Trophoblast cell (in vitro differentiated cells and primary cell): ENCODE data around the gene MTA3.
"Not testable (repeated sequence)": the region's sequence is repeated elsewhere in the genome, so short reads cannot be mapped to it uniquely, and the experiment has no call there.

Source experiments
- DNase-seq, 2 donors: peaks; one replicate each; pipeline ENCODE4 v3.0.0-alpha.2; 2016
- H2AFZ ChIP-seq: 2 replicates; pipeline ENCODE4 v1.6.1; 2013; ENCODE audit warnings: low read length, moderate library complexity, mild to moderate bottlenecking; ENCODE audit not compliant: insufficient read depth, poor library complexity
- H2AK5ac ChIP-seq: 2 replicates; pipeline ENCODE4 v1.6.1; 2013; ENCODE audit warnings: mild to moderate bottlenecking, low read length
- H2BK120ac ChIP-seq: 2 replicates; pipeline ENCODE4 v1.6.1; 2013; ENCODE audit warnings: low read length, mild to moderate bottlenecking, moderate library complexity; ENCODE audit not compliant: insufficient read depth, poor library complexity
- H2BK12ac ChIP-seq: 2 replicates; pipeline ENCODE4 v1.6.1; 2013; ENCODE audit warnings: mild to moderate bottlenecking, low read length, moderate library complexity
- H2BK5ac ChIP-seq: 2 replicates; pipeline ENCODE4 v1.6.1; 2013; ENCODE audit warnings: low read length, low read depth, moderate library complexity, mild to moderate bottlenecking; ENCODE audit not compliant: poor library complexity
- H3K14ac ChIP-seq: 2 replicates; pipeline ENCODE4 v1.6.1; 2013; ENCODE audit warnings: mild to moderate bottlenecking, low read length
- H3K18ac ChIP-seq: 2 replicates; pipeline ENCODE4 v1.6.1; 2013; ENCODE audit warnings: mild to moderate bottlenecking, low read length
- H3K23ac ChIP-seq: 2 replicates; pipeline ENCODE4 v1.6.1; 2013; ENCODE audit warnings: low read length
- H3K27ac ChIP-seq: 2 replicates; pipeline ENCODE4 v1.5.1; 2013; ENCODE audit warnings: low read depth, mild to moderate bottlenecking, inconsistent platforms, low read length, moderate library complexity
- H3K27me3 ChIP-seq: 2 replicates; pipeline ENCODE4 v1.6.1; 2013; ENCODE audit warnings: inconsistent platforms, mild to moderate bottlenecking, low read length, moderate library complexity; ENCODE audit not compliant: insufficient read depth
- H3K36me3 ChIP-seq, 2 experiments: 1 replicate in 1 of 2; 2 replicates in 1 of 2; pipeline ENCODE4 v1.6.1; 2013; ENCODE audit warnings: low read length in 2 of 2, mild to moderate bottlenecking in 2 of 2, moderate library complexity in 1 of 2; ENCODE audit not compliant: insufficient read depth in 2 of 2, control insufficient read depth in 1 of 2
- H3K4ac ChIP-seq: 2 replicates; pipeline ENCODE4 v1.6.1; 2013; ENCODE audit warnings: low read depth, mild to moderate bottlenecking, low read length, moderate library complexity
- H3K4me1 ChIP-seq, 2 experiments: 1 replicate in 1 of 2; 2 replicates in 1 of 2; pipeline ENCODE4 v1.6.1; 2013; ENCODE audit warnings: low read length in 2 of 2, mild to moderate bottlenecking in 2 of 2, moderate library complexity in 1 of 2; ENCODE audit not compliant: insufficient read depth in 2 of 2, control insufficient read depth in 1 of 2
- H3K4me2 ChIP-seq: 2 replicates; pipeline ENCODE4 v1.6.1; 2013; ENCODE audit warnings: inconsistent platforms, mild to moderate bottlenecking, low read length, moderate library complexity
- H3K4me3 ChIP-seq: 2 replicates; pipeline ENCODE4 v1.5.1; 2013; ENCODE audit warnings: mild to moderate bottlenecking, low read depth, low read length, inconsistent platforms
- H3K79me1 ChIP-seq: one replicate; pipeline ENCODE4 v1.6.1; 2013; ENCODE audit warnings: low read length
- H3K79me2 ChIP-seq: 2 replicates; pipeline ENCODE4 v1.6.1; 2013; ENCODE audit warnings: low read length, mild to moderate bottlenecking; ENCODE audit not compliant: control insufficient read depth, insufficient read depth, poor library complexity
- H3K9ac ChIP-seq: 2 replicates; pipeline ENCODE4 v1.6.1; 2013; ENCODE audit warnings: mild to moderate bottlenecking, low read length
- H3K9me3 ChIP-seq: 2 replicates; pipeline ENCODE4 v1.6.1; 2013; ENCODE audit warnings: low read depth, mild to moderate bottlenecking, control low read depth, inconsistent platforms, low read length; ENCODE audit not compliant: insufficient read depth
- H4K12ac ChIP-seq: 2 replicates; pipeline ENCODE4 v1.6.1; 2013; ENCODE audit warnings: low read depth, mild to moderate bottlenecking, low read length, moderate library complexity
- H4K8ac ChIP-seq: 2 replicates; pipeline ENCODE4 v1.6.1; 2013; ENCODE audit warnings: low read depth, mild to moderate bottlenecking, low read length, moderate library complexity
- H4K91ac ChIP-seq: one replicate; pipeline ENCODE4 v1.6.1; 2013; ENCODE audit warnings: low read depth, mild to moderate bottlenecking, low read length, moderate library complexity
- WGBS: extraction: QIAGEN DNeasy Blood & Tissue Kit; methylation state at CpG from one replicate; pipeline ENCODE4 v1.1.7; 2013; ENCODE audit warnings: missing lambda C conversion rate; ENCODE audit not compliant: insufficient read length, insufficient coverage; ENCODE audit errors: extremely low coverage; 5-methylcytosine and 5-hydroxymethylcytosine counted together

Gene MTA3

GRCh38 chr2:42604341-42604867 is 36.0 kb downstream of the MTA3 start:
- H3K27me3 ChIP-seq, H3K4ac ChIP-seq, H2BK12ac ChIP-seq, H4K91ac ChIP-seq, H2BK5ac ChIP-seq, DNase-seq, H3K14ac ChIP-seq, H4K8ac ChIP-seq, H3K4me2 ChIP-seq, H3K9me3 ChIP-seq, H3K23ac ChIP-seq, H3K9ac ChIP-seq, H3K18ac ChIP-seq, H2BK120ac ChIP-seq, H3K36me3 ChIP-seq, H3K4me1 ChIP-seq, H3K79me1 ChIP-seq, H3K4me3 ChIP-seq, H2AK5ac ChIP-seq, H4K12ac ChIP-seq, H3K79me2 ChIP-seq, H3K27ac ChIP-seq, H2AFZ ChIP-seq: not testable (repeated sequence)
- WGBS: no CpG with 5 or more reads among the region's 6 CpGs

- not testable (repeated sequence) for H4K12ac ChIP-seq, H2AK5ac ChIP-seq, H3K4me3 ChIP-seq, H3K27ac ChIP-seq, H3K27me3 ChIP-seq, H4K91ac ChIP-seq, DNase-seq, H3K4me1 ChIP-seq, H3K14ac ChIP-seq, H3K23ac ChIP-seq, H3K79me2 ChIP-seq, H2BK12ac ChIP-seq, H3K4me2 ChIP-seq, H3K18ac ChIP-seq, H3K9ac ChIP-seq, H3K4ac ChIP-seq, H4K8ac ChIP-seq, H2BK120ac ChIP-seq, H3K9me3 ChIP-seq, H2AFZ ChIP-seq, H3K79me1 ChIP-seq, H2BK5ac ChIP-seq
- H3K36me3 ChIP-seq: peaks cover 10 to 12% of the 10 kb centered on the region in 2 experiments
- no CpG with 5 or more reads among the region's 33 CpGs for WGBS
Observed at GRCh38 chr2:42606166-42606565, 37.7 kb downstream of the MTA3 start.

- DNase-seq: no peak
- Histone ChIP-seq H4K91ac (no peak overlapping the region), H2BK12ac (no peak overlapping the region), H4K12ac (no peak overlapping the region), H3K79me1 (no peaks in the 10 kb centered on the region), H3K27ac (no peak overlapping the region), H2AK5ac (no peak overlapping the region), H3K18ac (no peak overlapping the region), H3K4me1 (no peaks in the 10 kb centered on the region), H2BK120ac (no peak overlapping the region), H4K8ac (no peak overlapping the region), H3K9me3 (no peaks in the 10 kb centered on the region), H2BK5ac (no peak overlapping the region), H2AFZ (no peak overlapping the region), H3K4me2 (no peak overlapping the region), H3K79me2 (no peaks in the 10 kb centered on the region), H3K14ac (no peak overlapping the region), H3K9ac (no peak overlapping the region), H3K27me3 (no peaks in the 10 kb centered on the region), H3K4ac (no peak overlapping the region), H3K23ac (no peak overlapping the region), H3K4me3 (no peak overlapping the region), H3K36me3 (peaks cover 5 to 7% of the 10 kb centered on the region in 2 experiments)
- no CpG with 5 or more reads among the region's 8 CpGs for WGBS
Observed at GRCh38 chr2:42607101-42607637, 38.7 kb downstream of the MTA3 start.

- Histone ChIP-seq H3K79me2 (no peaks in the 10 kb centered on the region), H2AFZ (no peak overlapping the region), H3K4me2 (no peak overlapping the region), H2BK5ac (no peak overlapping the region), H3K14ac (no peak overlapping the region), H3K4ac (no peak overlapping the region), H2AK5ac (no peak overlapping the region), H4K91ac (no peak overlapping the region), H4K12ac (no peak overlapping the region), H3K36me3 (peaks cover 8 to 9% of the 10 kb centered on the region in 2 experiments), H3K27me3 (no peaks in the 10 kb centered on the region), H4K8ac (no peak overlapping the region), H2BK12ac (no peak overlapping the region), H3K4me1 (peaks cover 0 to 2% of the 10 kb centered on the region in 2 experiments), H3K18ac (no peak overlapping the region), H3K23ac (no peak overlapping the region), H2BK120ac (no peak overlapping the region), H3K79me1 (no peaks in the 10 kb centered on the region), H3K4me3 (no peak overlapping the region), H3K27ac (no peak overlapping the region), H3K9me3 (no peaks in the 10 kb centered on the region), H3K9ac (no peak overlapping the region)
- DNase-seq: no peak
- no CpG with 5 or more reads among the region's 6 CpGs for WGBS
Observed at GRCh38 chr2:42613281-42614064, 45.0 kb downstream of the MTA3 start.
